ENCODE results near the gene EFHC2.

The EFHC2 gene

DNA sequence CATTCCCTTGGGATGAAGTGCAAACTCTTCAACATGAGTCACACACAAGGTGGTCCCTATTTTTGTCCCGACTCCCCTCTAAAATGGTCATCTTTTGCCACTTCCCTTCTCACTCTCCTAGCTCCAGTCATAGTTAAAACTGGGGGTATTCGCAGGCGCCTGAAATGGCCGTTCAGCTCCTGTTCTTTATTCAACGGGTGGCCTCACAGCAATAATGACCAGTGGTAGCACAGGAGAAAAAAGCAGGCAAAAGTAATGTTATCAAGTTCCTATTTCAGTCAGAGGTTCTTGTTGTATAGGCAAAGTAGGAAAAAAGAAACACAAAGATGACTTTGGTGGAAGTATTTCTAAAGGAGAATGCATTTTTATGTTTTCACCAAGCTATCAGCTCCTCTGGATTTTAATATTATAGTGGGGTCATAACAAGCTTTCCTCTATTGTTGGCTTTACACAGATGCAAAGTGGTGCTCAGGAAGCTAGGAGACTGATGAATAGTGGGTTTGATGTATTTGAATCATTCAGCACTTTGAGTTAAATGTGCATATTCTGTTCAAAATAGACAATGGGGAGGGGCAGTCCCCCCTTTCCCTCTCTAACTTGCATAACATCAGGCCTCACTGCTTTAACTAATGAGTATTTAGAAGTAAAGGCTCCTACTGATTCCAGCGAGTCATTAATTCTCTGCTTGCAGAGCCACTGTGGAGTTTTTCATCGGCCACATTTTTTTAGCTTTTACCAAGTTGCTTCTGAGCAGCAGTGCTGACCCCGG is 199.1 kb downstream of the EFHC2 start:
- Histone ChIP-seq H4K20me1 (ENCODE audit: control insufficient read depth, insufficient read depth, low read depth, low read length) (no peaks in the 10 kb centered on the region), H3K27ac (ENCODE audit: low read depth, low read length) (no peak overlapping the region), H3K36me3 (ENCODE audit: control insufficient read depth, low read length) (no peaks in the 10 kb centered on the region), H3K4me3 (ENCODE audit: low read length) (no peak overlapping the region), H3K27me3 (ENCODE audit: control insufficient read depth, low read length) (no peaks in the 10 kb centered on the region), H3K9me2 (replicated peaks; ENCODE audit: control insufficient read depth, low read length) (no peaks in the 10 kb centered on the region), H3K79me2 (ENCODE audit: control insufficient read depth, low read length) (no peaks in the 10 kb centered on the region), H3F3A (ENCODE audit: control insufficient read depth, insufficient read depth) (no peaks in the 10 kb centered on the region), H3K4me2 (ENCODE audit: low read length) (no peak overlapping the region), H3K4me1 (ENCODE audit: control insufficient read depth, low read length) (no peaks in the 10 kb centered on the region), H3K9me3 (ENCODE audit: control insufficient read depth, insufficient read depth, low read length) (no peaks in the 10 kb centered on the region)
- TF ChIP-seq EZH2phosphoT487 (IDR thresholded peaks at IDR 0.05; ENCODE audit: borderline replicate concordance, low read length): no peak
- TF ChIP-seq, protein P1, sequence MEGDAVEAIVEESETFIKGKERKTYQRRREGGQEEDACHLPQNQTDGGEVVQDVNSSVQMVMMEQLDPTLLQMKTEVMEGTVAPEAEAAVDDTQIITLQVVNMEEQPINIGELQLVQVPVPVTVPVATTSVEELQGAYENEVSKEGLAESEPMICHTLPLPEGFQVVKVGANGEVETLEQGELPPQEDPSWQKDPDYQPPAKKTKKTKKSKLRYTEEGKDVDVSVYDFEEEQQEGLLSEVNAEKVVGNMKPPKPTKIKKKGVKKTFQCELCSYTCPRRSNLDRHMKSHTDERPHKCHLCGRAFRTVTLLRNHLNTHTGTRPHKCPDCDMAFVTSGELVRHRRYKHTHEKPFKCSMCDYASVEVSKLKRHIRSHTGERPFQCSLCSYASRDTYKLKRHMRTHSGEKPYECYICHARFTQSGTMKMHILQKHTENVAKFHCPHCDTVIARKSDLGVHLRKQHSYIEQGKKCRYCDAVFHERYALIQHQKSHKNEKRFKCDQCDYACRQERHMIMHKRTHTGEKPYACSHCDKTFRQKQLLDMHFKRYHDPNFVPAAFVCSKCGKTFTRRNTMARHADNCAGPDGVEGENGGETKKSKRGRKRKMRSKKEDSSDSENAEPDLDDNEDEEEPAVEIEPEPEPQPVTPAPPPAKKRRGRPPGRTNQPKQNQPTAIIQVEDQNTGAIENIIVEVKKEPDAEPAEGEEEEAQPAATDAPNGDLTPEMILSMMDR (IDR thresholded peaks at IDR 0.05; ENCODE audit: low read depth, low read length, poor library complexity, severe bottlenecking): no peak

DNA sequence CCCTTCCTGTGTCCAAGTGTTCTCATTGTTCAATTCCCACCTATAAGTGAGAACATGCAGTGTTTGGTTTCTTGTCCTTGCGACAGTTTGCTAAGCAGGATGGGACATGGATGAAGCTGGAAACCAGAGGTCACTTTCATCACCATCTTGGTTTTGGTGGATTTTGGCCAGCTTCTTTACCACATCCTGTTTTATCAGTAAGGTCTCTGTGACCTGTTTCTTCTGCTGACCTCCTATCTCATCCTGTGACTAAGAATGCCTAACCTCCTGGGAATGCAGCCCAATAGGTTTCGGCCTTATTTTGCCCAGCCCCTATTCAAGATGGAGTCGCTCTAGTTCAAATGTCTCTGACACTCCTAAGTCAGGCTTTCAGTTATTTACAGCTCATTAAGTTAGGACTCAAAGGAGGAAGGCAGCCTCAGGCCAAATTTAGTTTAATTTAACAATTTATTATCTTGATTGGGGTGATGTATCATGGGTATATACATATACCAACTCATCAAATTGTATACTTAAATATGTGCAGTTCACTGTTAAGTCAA is 200.3 kb downstream of the EFHC2 start:
- TF ChIP-seq EZH2phosphoT487 (IDR thresholded peaks at IDR 0.05; ENCODE audit: borderline replicate concordance, low read length): no peak
- TF ChIP-seq, protein P1 (IDR thresholded peaks at IDR 0.05; ENCODE audit: low read depth, low read length, poor library complexity, severe bottlenecking): no peak
- no peaks in the 10 kb centered on the region for H4K20me1 ChIP-seq (ENCODE audit: control insufficient read depth, insufficient read depth, low read depth, low read length)
- H3K9me2 ChIP-seq (replicated peaks; ENCODE audit: control insufficient read depth, low read length): no peaks in the 10 kb centered on the region
- H3K4me3 ChIP-seq (ENCODE audit: low read length): no peak overlapping the region
- H3K79me2 ChIP-seq (ENCODE audit: control insufficient read depth, low read length): no peaks in the 10 kb centered on the region
- H3K27ac ChIP-seq (ENCODE audit: low read depth, low read length): no peak overlapping the region
- H3F3A ChIP-seq (ENCODE audit: control insufficient read depth, insufficient read depth): no peaks in the 10 kb centered on the region
- no peaks in the 10 kb centered on the region for H3K36me3 ChIP-seq (ENCODE audit: control insufficient read depth, low read length)
- H3K27me3 ChIP-seq (ENCODE audit: control insufficient read depth, low read length): no peaks in the 10 kb centered on the region
- no peaks in the 10 kb centered on the region for H3K9me3 ChIP-seq (ENCODE audit: control insufficient read depth, insufficient read depth, low read length)
- H3K4me2 ChIP-seq (ENCODE audit: low read length): no peak overlapping the region
- H3K4me1 ChIP-seq (ENCODE audit: control insufficient read depth, low read length): no peaks in the 10 kb centered on the region

DNA sequence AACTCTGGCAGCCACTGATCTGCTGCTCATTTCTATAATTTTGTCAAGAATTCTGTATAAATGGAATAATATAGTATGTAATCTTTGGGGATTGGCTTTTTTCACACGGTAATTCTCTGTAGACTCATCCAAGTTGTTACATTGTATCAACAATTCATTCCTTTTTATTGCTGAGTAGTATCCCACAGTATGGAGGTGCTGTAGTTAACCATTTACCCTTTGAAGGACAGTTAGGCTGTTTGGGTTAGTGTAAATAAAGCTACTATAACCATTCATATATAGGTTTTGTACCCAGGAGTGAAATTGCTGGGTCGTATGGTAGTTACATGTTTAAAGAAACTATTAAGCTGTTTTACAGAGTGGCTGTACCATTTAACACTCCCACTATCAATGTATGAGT is 213.3 kb downstream of the EFHC2 start:
- H3K27ac ChIP-seq (ENCODE audit: low read depth, low read length): no peak overlapping the region
- no peaks in the 10 kb centered on the region for H3F3A ChIP-seq (ENCODE audit: control insufficient read depth, insufficient read depth)
- no peaks in the 10 kb centered on the region for H3K27me3 ChIP-seq (ENCODE audit: control insufficient read depth, low read length)
- no peak overlapping the region for H3K4me3 ChIP-seq (ENCODE audit: low read length)
- no peak for TF ChIP-seq EZH2phosphoT487 (IDR thresholded peaks at IDR 0.05; ENCODE audit: borderline replicate concordance, low read length)
- TF ChIP-seq, protein P1 (IDR thresholded peaks at IDR 0.05; ENCODE audit: low read depth, low read length, poor library complexity, severe bottlenecking): no peak
- no peaks in the 10 kb centered on the region for H3K9me2 ChIP-seq (replicated peaks; ENCODE audit: control insufficient read depth, low read length)
- H3K36me3 ChIP-seq (ENCODE audit: control insufficient read depth, low read length): no peaks in the 10 kb centered on the region
- no peak overlapping the region for H3K4me2 ChIP-seq (ENCODE audit: low read length)
- no peaks in the 10 kb centered on the region for H3K4me1 ChIP-seq (ENCODE audit: control insufficient read depth, low read length)
- H3K79me2 ChIP-seq (ENCODE audit: control insufficient read depth, low read length): no peaks in the 10 kb centered on the region
- H4K20me1 ChIP-seq (ENCODE audit: control insufficient read depth, insufficient read depth, low read depth, low read length): no peaks in the 10 kb centered on the region
- H3K9me3 ChIP-seq (ENCODE audit: control insufficient read depth, insufficient read depth, low read length): no peaks in the 10 kb centered on the region
